DMS153 treated with DMSO at 0.1 percent for 48 hours (cell line): ENCODE results near the gene DFFB.

ENCODE experiments used
- DNase-seq: peaks from one replicate; lab custom pipeline; 2025; ENCODE audit not compliant: unreplicated experiment; lab: John Stamatoyannopoulos, UW

Gene DFFB

GRCh38 chr1:3924186-3924824 is 67.0 kb downstream of the DFFB start:
- DNase-seq, result no peak

DNA sequence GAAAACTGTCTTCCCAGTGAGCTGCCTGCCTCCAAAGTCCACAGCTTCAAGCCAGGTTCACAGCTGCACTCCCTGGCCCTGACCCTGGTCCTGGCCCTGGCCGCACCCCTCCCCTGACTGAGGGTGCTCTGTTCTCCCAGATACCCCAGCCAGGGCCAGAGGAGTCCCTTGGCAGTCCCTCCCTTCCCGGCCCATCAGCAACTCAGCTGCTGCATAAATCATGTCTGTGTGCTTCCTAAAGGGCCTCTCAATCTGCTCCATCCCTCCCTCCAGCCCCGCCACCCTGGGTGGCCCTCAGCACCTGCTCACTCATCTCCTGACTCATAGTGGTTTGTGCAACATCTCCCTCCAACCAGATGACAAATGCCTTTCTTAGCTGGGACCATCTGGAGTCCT is 67.5 kb downstream of the DFFB start:
- DNase-seq, result no peak

- no peak for DNase-seq
Observed at GRCh38 chr1:3925256-3925655, 68.0 kb downstream of the DFFB start.

GRCh38 chr1:3925762-3926161 is 68.5 kb downstream of the DFFB start:
- no peak for DNase-seq

DNA sequence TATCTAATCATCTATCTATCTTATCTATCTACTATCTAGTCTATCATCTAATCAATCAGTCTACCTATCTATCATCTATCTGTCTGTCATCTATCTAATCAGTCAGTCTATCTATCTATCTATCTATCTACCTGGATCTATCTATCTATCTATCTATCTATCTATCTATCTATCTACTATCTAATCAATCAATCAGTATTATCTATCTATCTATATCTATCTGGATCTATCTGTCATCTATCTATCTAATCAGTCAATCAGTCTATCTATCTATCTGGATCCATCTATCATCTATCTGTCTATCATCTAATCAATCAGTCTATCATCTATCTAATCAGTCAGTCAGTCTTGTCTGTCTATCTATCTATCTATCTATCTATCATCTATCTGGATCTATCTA is 69.7 kb downstream of the DFFB start:
- no peak for DNase-seq

- no peak for DNase-seq
Observed at GRCh38 chr1:3928586-3928985, 71.3 kb downstream of the DFFB start.

GRCh38 chr1:3929126-3929525 is 71.8 kb downstream of the DFFB start:
- no peak for DNase-seq

DNA sequence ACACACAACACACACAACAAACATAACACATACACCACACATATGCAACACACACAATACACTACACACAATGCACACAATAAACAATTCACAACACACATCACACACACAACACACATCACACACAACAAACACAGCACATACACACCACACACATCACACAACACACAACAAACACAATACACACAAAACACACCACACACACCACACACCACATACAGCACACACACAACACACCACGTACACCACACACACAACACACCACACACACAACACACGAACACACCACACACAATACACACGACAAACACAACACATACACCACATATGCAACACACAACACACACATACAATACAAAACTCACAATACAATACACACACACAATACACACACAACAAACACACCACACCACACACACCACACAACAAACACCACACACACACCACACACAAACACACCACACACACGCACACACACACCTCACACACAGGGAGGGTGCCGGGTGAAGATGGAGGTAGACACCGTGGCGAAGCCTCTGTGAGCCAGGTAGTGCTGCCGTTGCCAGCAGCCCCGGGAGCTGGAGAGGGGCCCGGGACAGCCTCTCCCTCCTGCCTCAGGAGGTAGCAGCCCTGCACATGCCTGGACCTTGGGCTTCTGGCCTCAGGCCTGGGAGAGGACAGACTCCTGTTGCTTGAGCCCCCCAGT is 73.2 kb downstream of the DFFB start:
- DNase-seq, result no peak

DNA sequence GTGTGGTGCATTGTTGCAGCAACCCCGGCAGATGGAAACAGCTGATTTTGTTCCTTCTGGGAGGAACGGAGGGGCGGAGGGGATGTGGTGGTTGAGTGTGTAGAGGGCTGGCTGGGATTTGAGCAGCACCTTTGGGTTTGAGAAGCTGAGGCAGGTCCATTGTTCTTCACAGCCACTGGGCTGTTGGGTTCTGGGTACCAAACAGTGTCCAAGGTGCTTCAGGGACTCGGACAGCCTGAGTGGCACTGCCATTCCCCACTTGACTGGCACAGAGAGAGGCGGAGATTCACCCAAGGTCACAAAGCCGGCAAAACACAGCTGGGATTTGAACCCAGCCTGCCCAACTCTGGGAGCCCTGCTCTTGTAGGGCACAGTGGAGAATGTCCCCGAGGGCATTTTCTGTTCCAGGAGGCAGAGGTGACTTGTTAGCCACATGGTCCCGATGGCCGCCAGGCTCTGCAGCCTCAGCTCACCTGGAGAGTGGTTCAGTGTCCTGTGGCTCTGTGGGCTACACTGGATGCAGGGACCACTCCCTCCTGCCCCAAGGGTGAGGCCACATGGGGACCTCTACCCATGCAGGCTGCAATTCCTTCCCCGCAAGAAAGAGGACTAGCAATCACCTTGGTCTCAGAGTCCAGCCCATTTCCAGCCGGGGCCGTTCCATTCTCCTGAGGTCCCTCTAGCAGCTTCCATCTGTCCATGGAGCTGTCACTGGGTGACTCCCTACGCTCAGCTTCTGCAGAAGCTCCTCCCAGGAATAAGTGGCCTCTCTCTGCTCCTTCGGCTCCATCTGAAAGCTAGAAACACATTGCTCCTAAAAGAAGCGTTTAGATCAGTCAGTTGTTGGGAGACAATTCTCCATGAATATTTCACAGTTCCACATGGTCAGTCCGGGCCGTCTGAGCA is 74.0 kb downstream of the DFFB start:
- no peak for DNase-seq

DNA sequence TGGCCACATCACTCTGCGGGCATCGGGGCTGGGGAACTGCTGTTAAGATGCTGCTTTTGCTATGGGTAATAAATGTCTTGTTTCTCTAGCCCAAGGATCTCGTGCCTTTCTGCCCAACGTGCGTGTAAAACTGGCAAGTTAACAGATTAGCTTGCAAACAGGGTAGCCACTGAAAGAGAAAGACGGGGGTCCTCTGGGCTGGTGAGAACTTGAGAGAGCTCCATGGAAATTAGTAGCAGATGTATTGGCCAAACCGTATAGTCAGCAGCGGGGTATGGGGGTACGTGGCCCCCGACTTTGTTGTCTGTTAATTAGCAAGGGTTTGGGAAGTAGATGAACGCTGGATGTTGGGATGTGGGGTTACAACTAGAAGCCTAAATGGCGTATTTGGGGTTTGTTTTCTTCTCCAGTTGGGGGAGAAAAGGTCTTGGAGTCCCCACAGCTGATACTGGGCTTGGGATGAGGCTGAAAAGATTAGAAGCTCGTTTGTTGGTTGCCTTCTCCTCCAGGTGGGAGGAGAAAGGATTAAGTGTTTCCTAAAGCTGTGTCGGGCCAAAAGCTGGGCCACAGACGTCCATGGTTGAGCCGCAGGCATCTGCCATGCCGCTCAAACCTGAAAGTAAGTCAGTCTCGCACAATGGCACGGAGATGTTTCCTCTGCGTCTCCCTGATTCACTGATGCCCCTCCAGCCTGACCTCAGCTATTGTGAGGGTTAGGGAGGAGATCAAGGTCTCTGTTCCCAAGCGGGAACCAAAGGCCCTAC is 75.1 kb downstream of the DFFB start:
- no peak for DNase-seq
